ENCODE data around the gene RTN4RL1.

The RTN4RL1 gene

GRCh38 chr17:2047590-2047989 is 22.5 kb upstream of the RTN4RL1 start:
- DNase-seq (ENCODE audit: low read depth in 2 of 2) = no peak

- no peak for DNase-seq (ENCODE audit: low read depth in 2 of 2)
These were observed 19.2 kb upstream of the RTN4RL1 start for GRCh38 chr17:2044263-2044894.

DNA sequence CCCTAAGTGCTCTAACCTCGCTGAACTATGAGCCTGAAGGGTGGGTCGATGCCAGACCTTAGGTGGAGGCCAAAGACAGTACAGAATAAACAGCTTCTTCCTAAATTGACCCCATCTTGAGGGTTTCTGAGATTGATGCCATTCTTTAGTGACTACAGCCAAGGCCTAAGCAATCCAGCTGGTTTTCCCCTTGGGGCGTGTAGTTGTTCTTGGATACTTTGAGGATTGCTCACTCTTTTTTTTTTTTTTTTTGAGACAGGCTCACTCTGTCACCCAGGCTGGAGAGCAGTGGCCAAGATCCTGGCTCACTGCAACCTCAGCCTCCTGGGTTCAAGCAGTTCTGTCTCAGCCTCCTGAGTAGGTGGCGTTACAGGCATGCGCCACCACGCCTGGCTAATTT is 18.7 kb upstream of the RTN4RL1 start:
- no peak for DNase-seq (ENCODE audit: low read depth in 2 of 2)

DNA sequence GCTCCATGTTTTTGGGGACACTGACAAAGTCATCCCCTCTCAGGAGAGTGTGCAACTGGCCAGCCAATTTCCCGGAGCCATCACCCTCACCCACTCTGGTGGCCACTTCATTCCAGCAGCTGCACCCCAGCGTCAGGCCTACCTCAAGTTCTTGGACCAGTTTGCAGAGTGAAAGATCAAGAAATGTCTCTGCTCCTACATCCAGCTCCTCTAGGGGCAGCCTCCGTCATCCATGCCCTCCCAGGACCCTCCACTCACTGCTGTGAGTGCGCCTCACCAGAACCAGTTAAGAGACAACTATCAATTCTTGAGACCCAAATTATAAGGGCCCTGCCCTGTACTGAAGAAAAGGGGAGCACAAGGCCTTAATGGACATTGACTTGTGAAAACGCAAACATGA is 17.8 kb upstream of the RTN4RL1 start:
- DNase-seq (ENCODE audit: low read depth in 2 of 2) = no peak

- no peak for DNase-seq (ENCODE audit: low read depth in 2 of 2)
These were observed 17.3 kb upstream of the RTN4RL1 start for GRCh38 chr17:2042390-2042847.

DNA sequence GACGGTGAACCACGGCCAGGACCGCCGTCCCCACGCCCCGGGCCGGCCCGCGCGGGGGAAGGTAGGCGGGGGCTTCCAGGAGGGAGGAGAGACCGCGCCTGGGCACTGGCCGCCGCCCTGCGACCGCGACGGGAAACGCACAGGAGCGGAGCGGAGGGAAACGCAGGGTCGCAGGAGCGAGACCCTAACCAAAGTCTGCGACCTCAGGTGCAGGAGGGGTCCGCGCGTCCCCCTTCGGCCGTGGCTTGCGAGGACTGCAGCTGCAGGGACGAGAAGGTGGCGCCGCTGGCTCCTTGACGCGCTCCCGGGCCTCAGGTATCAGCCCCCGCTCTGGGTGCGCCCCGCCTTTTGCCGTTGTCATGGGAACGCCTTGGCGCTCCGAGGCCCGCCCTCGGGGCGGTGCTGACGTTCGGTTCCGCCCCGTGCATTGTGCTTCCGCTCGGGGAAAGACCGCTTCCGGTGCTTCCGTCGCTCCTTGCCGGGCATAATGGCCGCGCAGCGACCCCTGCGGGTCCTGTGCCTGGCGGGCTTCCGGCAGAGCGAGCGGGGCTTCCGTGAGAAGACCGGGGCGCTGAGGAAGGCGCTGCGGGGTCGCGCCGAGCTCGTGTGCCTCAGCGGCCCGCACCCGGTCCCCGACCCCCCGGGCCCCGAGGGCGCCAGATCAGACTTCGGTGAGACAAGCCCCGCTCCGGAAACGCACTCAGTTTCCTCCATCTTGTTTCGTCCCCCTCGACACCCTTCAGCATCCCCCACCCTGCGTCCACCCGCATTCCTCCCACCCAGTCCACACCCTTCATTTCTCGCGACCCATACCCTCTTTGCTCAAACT is 16.6 kb upstream of the RTN4RL1 start, which contains the start of gene OVCA2:
Gene OVCA2, plus strand, starts transcription at position 462 of the 829 bp plus-strand sequence. Its CDS starts 26 bp downstream, at position 488.
- peak; percentile 96 for DNase-seq (ENCODE audit: low read depth in 2 of 2)

DNA sequence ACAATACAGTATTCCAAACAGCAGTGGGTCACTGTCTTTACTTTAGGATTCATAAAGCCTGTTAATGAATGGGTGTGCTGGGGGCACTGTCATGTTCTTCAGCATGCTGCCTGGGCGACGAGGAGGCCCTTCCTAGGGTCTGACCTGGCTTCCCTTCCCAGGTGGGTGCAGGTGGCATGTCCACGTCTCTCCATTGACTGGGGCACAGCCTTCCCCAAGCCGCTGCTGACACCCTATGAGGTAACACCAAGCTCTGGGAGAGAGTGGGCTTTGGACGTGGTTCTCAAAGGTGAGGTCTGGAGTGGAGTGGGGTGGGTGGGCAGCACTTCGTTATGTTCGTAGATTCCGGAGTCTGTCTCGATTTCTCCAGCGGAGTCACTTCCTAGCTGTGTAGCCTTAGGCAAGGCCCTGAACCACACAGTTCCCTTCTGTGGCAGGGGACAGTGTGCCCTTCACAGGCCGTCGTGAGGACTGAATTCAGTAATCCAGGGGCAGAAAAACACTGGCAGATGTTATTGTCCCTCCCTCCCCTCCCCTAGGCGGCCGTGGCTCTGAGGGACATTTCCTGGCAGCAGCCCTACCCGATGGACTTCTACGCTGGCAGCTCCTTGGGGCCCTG is 15.9 kb upstream of the RTN4RL1 start:
- DNase-seq (ENCODE audit: low read depth in 2 of 2) = no peak

DNA sequence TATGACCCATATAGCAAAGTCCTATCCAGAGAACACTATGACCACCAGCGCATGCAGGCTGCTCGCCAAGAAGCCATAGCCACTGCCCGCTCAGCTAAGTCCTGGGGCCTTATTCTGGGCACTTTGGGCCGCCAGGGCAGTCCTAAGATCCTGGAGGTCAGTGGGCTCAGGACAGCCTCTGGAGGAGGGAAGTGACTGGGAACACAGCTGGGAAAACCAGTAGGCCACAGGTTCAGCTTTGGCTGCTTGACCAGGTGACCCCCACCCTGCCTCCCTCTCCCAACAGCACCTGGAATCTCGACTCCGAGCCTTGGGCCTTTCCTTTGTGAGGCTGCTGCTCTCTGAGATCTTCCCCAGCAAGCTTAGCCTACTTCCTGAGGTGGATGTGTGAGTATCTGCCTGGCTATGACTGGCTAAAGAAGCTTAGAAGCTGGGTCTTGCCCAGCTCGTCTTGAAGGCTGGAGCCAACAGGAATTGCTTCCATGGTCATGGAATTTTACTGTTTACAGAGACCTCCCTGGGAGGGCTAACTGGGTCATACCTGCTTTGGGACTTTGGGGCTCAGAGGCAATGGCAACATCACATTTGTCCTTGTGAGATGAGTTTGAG is 15.2 kb upstream of the RTN4RL1 start:
- no peak for DNase-seq (ENCODE audit: low read depth in 2 of 2)

GRCh38 chr17:2037155-2037554 is 12.0 kb upstream of the RTN4RL1 start:
- DNase-seq (ENCODE audit: low read depth in 2 of 2) = no peak

- DNase-seq (ENCODE audit: low read depth in 2 of 2) = no peak
These were observed 10.7 kb upstream of the RTN4RL1 start for GRCh38 chr17:2035541-2036488.

DNA sequence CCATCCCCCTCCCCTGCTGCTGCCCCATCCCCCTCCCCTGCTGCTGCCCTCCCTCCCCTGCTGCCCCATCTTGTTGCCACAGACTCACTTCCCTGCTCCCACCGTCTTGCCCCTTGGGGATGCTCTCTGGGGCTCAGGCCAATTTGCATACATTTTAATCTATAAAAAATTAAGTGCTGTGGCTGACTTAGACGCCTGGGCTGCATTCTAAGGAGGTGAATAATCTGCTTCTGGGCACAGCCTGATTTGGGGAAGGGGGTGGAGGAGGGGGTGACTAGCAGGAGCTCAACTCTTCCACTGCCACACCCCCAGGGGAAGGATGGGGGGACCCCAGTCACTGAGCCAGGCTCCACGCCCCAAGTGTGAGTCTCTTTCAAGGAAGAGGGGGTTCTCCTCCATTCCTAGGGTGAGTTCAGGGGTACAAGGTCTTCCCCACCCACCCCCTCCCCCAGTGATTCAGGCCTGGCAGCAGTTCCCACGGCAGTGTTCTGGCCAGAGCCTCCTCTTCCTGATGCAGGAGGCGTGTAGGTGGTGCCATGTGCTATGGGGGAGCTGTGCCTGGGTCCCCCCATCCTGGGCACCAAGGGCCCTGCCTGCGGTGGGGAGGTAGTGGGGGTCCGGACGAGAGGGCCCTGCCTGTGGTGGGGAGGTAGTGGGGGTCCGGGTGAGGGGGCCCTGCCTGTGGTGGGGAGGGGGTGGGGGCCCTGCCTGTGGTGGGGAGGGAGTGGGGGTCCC is 9.8 kb upstream of the RTN4RL1 start:
- no peak for DNase-seq (ENCODE audit: low read depth in 2 of 2)

DNA sequence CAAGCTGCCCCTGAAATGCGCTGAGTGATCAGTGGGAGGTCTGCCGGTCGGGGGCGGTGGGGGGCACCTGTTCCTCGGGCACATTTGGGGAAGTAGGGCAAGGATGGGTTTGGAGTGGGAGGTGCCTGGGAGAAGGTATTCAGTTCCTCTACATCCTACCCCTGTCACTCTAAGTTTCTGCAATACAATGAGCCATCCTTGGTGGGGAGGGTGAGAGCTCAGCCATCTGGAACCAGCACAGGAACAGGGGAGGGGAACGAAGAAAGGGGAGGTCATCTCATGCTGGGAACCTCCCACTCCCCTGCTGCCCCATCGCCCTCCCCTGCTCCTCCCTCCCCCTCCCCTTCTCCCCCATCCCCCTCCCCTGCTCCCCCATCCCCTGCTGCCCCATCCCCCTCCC is 9.0 kb upstream of the RTN4RL1 start:
- DNase-seq (ENCODE audit: low read depth in 2 of 2) = no peak

DNA sequence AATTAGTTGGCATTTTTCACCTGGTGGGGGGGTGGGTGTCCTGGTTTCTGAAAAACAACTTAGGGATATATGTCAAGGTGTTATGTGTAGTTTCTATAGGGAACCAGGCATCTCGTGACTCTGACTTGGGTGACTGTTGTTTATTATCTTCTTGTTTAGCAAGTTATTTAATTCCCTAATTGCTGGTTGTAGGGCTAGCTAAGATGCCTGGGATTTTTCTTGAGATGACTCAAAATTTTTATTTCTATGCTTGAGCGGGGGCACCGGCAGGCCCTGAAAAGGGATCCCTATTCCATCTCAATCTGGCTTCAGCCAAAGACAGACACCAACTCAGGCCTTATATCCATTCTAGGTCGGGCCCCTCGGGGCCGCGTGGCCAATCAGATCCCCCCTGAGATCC is 8.0 kb upstream of the RTN4RL1 start:
- no peak for DNase-seq (ENCODE audit: low read depth in 2 of 2)

DNA sequence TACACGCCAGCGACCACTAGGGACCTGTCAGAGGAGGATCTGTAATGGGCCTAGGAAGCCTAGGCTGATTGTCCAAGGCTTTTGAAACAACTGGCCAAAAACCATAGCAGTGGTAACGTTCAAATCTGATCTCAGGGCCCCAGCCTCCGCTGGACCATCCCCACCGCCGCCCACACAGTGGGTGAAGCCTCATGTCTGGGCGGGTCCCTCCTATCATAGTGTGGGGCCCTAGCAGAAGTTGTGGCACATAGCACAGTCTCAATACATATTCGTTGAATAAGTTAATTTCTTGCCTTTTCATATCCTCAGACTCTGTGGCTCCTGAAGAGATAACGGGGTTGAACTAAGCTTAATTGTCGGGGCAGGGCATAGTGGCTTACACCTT is 5.6 kb upstream of the RTN4RL1 start:
- peak in 1 of 2 experiments; percentile 54 for DNase-seq (ENCODE audit: low read depth in 2 of 2)

DNA sequence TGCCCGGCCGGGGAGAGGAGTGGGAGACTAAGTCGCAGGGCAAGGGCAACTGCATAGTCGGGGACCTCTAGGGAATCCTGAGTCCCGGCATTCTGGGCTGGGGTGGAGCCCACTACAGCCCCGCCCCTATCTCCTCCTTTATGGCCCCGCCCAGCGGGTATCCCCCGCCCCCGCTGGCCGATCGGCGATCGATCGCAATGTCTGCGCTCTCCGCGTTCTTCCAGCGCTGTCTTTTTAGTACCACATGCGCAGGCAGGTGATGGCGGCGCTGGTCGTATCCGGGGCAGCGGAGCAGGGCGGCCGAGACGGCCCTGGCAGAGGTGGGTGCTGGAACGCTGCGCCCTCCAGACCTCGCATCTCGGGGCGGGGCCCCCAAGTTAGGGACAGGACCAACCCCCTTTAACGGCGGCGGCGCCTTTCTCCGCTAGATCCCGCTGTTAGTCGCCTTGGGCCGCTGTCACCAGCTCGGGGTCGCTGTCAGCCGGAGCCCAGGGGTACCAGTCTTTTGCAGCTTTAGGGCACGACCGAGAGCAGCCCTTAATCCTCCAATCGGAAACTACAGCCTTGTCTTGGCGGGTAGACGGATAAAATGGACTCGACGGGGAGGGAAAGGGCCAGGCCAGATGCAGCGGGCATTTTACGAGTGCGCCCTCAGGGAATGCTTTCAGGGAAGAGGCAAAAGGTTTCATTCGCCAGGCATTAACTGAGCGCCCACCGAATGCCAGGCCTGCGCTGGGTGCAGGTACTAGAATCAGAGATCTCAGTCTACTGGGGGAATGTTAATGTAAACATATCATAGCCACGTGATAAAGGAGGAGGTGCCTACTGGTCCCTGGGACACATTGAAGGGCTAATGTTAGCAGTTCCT is 5.0 kb upstream of the RTN4RL1 start, which contains the start of gene DPH1:
Gene DPH1, plus strand, starts transcription at position 243 of the 868 bp plus-strand sequence. Its CDS starts 17 bp downstream, at position 260.
- DNase-seq (ENCODE audit: low read depth in 2 of 2) = peak; percentile 77 to 84

DNA sequence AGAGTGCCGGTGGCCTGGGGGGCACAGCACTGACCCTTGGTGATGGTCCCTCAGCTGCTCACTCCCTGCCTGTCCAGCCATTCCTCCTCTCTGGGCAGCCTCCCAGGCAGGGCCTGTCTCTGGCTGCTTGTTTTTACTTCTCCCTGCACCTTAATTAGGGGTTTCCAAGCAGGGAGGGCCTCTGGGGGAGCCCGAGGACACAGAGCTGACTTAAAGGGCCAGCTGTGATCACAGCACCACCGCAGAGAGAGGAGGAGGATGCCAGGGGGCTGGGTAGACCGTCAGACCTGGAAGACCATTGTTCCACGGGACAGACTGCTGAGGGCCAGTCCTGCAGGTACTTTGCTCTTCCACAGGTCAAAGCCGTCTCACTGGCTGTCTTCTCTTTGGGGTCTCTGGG is 3.6 kb upstream of the RTN4RL1 start:
- no peak for DNase-seq (ENCODE audit: low read depth in 2 of 2)

DNA sequence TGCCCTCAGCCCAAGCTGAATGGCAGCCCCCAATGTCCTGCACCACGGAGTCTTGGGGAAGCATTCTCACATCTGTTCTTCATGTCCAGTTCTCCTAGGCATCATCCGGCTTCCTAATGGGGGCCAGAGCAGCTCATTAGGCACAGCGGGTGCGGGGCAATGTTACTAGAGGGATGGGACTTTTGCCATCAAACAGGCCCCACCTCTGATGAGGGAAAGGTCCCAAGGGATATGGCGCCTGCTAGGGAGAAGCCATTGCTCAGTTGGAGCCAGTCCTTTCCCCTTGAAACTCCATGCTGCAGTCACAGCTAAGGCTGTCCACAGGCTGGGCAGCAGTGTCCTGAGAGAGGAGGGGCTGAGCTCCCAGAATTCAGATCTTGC is 3.1 kb upstream of the RTN4RL1 start:
- no peak for DNase-seq (ENCODE audit: low read depth in 2 of 2)

DNA sequence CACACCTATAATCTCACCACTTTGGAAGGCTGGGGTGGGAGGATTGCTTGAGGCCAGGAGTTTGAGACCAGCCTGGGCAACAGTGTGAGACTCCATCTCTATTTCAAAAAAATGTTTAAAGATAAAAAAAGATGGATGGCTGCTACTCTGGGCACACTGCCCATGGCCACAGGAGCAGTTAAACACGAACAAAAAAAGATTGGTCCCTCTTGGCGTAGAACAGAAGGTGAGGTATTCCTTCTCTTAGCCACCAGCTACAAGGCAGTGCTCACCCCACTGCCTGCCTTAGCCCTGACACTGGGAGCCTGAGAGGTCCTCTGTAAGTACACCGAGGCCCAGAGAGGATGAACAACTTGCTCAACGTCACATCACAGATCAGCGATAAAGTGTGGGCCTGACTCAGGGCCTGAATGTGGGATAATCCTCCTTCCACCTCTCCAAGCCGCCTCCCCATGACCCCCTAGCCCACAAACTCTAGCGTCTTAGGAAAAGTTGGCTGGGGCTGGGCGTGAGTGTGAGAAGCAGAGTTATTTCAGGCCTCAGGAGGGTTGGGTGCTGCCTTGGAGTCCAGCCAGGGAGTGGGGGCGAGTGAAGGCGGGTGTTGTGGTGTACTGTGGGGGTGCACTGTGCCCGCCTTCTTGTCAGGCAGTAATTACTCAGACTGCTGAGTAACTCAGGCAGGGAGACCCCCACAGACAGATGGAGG is 2.5 kb upstream of the RTN4RL1 start:
- no peak for DNase-seq (ENCODE audit: low read depth in 2 of 2)
